T47D (cell line): Measurements from ENCODE around the gene PLPP7.
"Not testable (repeated sequence)": the region's sequence is repeated elsewhere in the genome, so short reads cannot be mapped to it uniquely, and the experiment has no call there.

Experiments
- DNase-seq, 2 experiments: peaks; one replicate each; pipeline versions ENCODE4 v3.0.0 to v3.0.0-alpha.2; 2011 to 2012; ENCODE audit warnings: low read depth in 1 of 2, low spot score in 1 of 2
- JUND ChIP-seq: IDR thresholded peaks from 2 replicates; pipeline ENCODE4 v1.6.1; 2012; ENCODE audit warnings: low read depth
- in situ Hi-C: cut with HindIII; loops from 2 replicates; pipeline ENCODE4 v1.10.0; 2016; ENCODE audit warnings: low sequenced_read_pairs, low pct_unique_long_range_greater_than_20kb

Gene PLPP7

GRCh38 chr9:131289301-131290035 is at the start of gene PLPP7:
TSS of gene PLPP7 (plus strand) at chr9:131289723. CDS start at chr9:131289998, 275 bp downstream.
- in situ Hi-C loops = no loop called here
- peak; percentile 47 to 85 for DNase-seq
- no peak for TF ChIP-seq JUND

GRCh38 chr9:131240047-131240921 is 49.2 kb upstream of the PLPP7 start:
- TF ChIP-seq JUND = no peak
- in situ Hi-C loops = no loop called here
- DNase-seq = no peak

- DNase-seq, in situ Hi-C loops: not testable (repeated sequence)
Measured at GRCh38 chr9:131244331-131244730, 45.2 kb upstream of the PLPP7 start.

- no peak for TF ChIP-seq JUND
- in situ Hi-C loops = no loop called here
- no peak for DNase-seq
Measured at GRCh38 chr9:131246618-131247017, 42.9 kb upstream of the PLPP7 start.

GRCh38 chr9:131252120-131252519 is 37.4 kb upstream of the PLPP7 start:
- in situ Hi-C loops = no loop called here
- DNase-seq = no peak
- no peak for TF ChIP-seq JUND

- TF ChIP-seq JUND = no peak
- in situ Hi-C loops = no loop called here
- no peak for DNase-seq
Measured at GRCh38 chr9:131253891-131254491, 35.5 kb upstream of the PLPP7 start.

GRCh38 chr9:131254626-131255025 is 34.9 kb upstream of the PLPP7 start:
- no peak for TF ChIP-seq JUND
- no peak for DNase-seq
- in situ Hi-C loops = no loop called here

GRCh38 chr9:131255676-131256197 is 33.8 kb upstream of the PLPP7 start:
- TF ChIP-seq JUND = no peak
- DNase-seq = no peak
- in situ Hi-C loops = no loop called here

- no peak for DNase-seq
Measured at GRCh38 chr9:131257266-131258025, 32.1 kb upstream of the PLPP7 start.

GRCh38 chr9:131258186-131258585 is 31.3 kb upstream of the PLPP7 start:
- DNase-seq = no peak
- in situ Hi-C loops = no loop called here
- no peak for TF ChIP-seq JUND

More at GRCh38 chr9:131257266-131258025, 32.1 kb upstream of the PLPP7 start:
- no peak for TF ChIP-seq JUND
- in situ Hi-C loops = no loop called here

- DNase-seq = no peak
- TF ChIP-seq JUND = no peak
- in situ Hi-C loops = no loop called here
Measured at GRCh38 chr9:131258698-131259431, 30.7 kb upstream of the PLPP7 start.

GRCh38 chr9:131259432-131259898 is 30.1 kb upstream of the PLPP7 start:
- in situ Hi-C loops = no loop called here
- no peak for DNase-seq
- no peak for TF ChIP-seq JUND
